ENCODE measurements around the gene VPS16.

GRCh38 chr20:2799271-2799670, 41.3 kb upstream of the VPS16 start:
- TF ChIP-seq POLR2A (IDR thresholded peaks at IDR 0.05; ENCODE audit: low read length) (no peak), GATA1 (IDR thresholded peaks at IDR 0.05; ENCODE audit: low read depth, low read length) (no peak)
